Activated B cell treated with CpG ODN at 0.5 μM for 24 hours (primary cell): ENCODE measurements around the gene CD86. TPM values are rescaled to one million over a fixed set of nuclear protein-coding genes. Genes with fewer than 3 reads are reported as not detected.

ENCODE experiments used
- ATAC-seq: fragments of 200-7000 bp; cut with Tn5 transposase; one replicate; pipeline ENCODE4 v1.10.0; 2021; ENCODE audit warnings: low read depth, mild to moderate bottlenecking, moderate library complexity
- CTCF ChIA-PET: fragments of 350-600 bp; sonication (Branson Sonifier 250); formaldehyde crosslinking; loops from one replicate; lab custom pipeline; 2021; ENCODE audit warnings: antibody characterized with exemption; lab: Charles Lee
- POLR2A ChIA-PET: fragments of 350-600 bp; sonication (Branson Sonifier 250); formaldehyde crosslinking; loops from one replicate; lab custom pipeline; 2021; ENCODE audit warnings: antibody characterized with exemption; lab: Charles Lee
- DNase-seq: peaks from one replicate; pipeline ENCODE4 v3.0.0; 2022
- H3K27ac Mint-ChIP-seq: one replicate; pipeline ENCODE4 v1.8.0; 2020; ENCODE audit warnings: mixed read lengths
- H3K27me3 Mint-ChIP-seq: one replicate; pipeline ENCODE4 v1.8.0; 2021; ENCODE audit warnings: mixed read lengths
- H3K36me3 Mint-ChIP-seq: one replicate; pipeline ENCODE4 v1.8.0; 2021; ENCODE audit warnings: low read depth, mixed read lengths
- H3K4me1 Mint-ChIP-seq: one replicate; pipeline ENCODE4 v1.8.0; 2021; ENCODE audit warnings: mixed read lengths
- H3K4me3 Mint-ChIP-seq: one replicate; pipeline ENCODE4 v1.8.0; 2020; ENCODE audit warnings: mild to moderate bottlenecking, mixed read lengths
- H3K9me3 Mint-ChIP-seq: one replicate; pipeline ENCODE4 v1.8.0; 2020; ENCODE audit warnings: mixed read lengths
- intact Hi-C: fragments of 100-400 bp; cut with micrococcal nuclease; formaldehyde crosslinking; loops from one replicate; pipeline ENCODE4 v1.15.1; 2024
- total RNA-seq: library from RNA; stranded (reverse); gene quantifications from 2 replicates; pipeline ENCODE4 v1.2.3, GENCODE V29; 2022
- TF ChIP-seq, protein P1 (sequence below): fragments of 200-600 bp; IDR thresholded peaks from one replicate; pipeline ENCODE4 v1.8.0; 2022; ENCODE audit warnings: antibody characterized with exemption, mild to moderate bottlenecking

CD86 gene
- total RNA-seq, 1 donor from 2014 or later, result 31.7 TPM

DNA sequence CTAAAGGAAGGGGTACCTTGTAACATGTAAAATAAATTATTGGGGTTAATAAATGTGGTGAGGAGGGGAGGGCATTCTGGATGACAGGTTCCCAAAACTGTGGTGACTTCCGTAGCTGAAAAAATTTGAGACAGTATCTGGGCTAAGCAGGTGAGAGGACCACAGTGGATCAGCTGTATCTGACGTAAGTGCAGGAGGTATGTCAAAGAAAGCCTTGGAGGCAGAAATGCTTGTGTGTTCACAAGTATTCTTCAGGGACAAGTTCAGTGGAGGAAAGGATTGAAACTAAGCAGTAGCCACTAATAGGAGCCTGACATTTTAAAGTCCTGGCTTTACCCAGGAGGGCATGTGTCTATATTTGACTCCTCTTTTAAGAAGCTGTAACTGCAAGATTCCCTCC is 52.0 kb downstream of the CD86 start:
- H3K36me3 Mint-ChIP-seq, result peaks cover 57% of the 10 kb centered on the region
- H3K9me3 Mint-ChIP-seq, result no peaks in the 10 kb centered on the region
- peaks cover 38% of the 10 kb centered on the region for H3K4me1 Mint-ChIP-seq
- DNase-seq (no peak), ATAC-seq (no peak)
- CTCF ChIA-PET, result no interaction called here
- no peaks in the 10 kb centered on the region for H3K27me3 Mint-ChIP-seq
- H3K4me3 Mint-ChIP-seq, result no peak overlapping the region
- POLR2A ChIA-PET, result no interaction called here
- H3K27ac Mint-ChIP-seq, result no peak overlapping the region
- intact Hi-C loops, result loop anchor here (10.0 kb wide), 1 partner anchor 442 kb away; the partner anchor contains the start of gene HCLS1
- TF ChIP-seq, protein P1, sequence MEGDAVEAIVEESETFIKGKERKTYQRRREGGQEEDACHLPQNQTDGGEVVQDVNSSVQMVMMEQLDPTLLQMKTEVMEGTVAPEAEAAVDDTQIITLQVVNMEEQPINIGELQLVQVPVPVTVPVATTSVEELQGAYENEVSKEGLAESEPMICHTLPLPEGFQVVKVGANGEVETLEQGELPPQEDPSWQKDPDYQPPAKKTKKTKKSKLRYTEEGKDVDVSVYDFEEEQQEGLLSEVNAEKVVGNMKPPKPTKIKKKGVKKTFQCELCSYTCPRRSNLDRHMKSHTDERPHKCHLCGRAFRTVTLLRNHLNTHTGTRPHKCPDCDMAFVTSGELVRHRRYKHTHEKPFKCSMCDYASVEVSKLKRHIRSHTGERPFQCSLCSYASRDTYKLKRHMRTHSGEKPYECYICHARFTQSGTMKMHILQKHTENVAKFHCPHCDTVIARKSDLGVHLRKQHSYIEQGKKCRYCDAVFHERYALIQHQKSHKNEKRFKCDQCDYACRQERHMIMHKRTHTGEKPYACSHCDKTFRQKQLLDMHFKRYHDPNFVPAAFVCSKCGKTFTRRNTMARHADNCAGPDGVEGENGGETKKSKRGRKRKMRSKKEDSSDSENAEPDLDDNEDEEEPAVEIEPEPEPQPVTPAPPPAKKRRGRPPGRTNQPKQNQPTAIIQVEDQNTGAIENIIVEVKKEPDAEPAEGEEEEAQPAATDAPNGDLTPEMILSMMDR, result no peak

DNA sequence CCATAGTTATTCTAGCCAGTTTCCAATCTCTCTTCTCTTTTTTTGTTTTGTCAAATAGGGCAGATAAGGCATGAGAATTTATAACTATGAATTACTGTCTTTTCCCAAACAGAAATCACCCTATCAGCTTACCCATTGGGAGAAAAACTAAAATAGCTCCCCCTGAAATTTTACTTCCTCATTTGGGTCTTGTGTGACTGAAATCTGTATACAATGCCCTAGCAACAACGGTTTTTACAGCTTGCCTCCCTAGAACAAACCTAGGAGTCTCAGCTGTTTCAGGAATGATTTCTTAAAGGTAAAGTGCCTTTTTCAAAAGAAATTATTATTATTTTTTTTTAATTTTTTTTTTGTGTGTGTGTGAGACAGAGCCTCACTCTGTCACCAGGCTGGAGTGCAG is 56.8 kb downstream of the CD86 start:
- intact Hi-C loops, result loop anchor here (1.0 kb wide), 1 partner anchor 229 kb away; no protein-coding TSS in a partner anchor
- CTCF ChIA-PET, result interaction anchor here (0.6 to 2.4 kb wide), 7 partner anchors 10 to 565 kb away, joined by 3 to 12 read pairs (median 5); partner anchors contain the start of gene POLQ

GRCh38 chr3:122112754-122113153 is 57.6 kb downstream of the CD86 start:
- Mint-ChIP-seq H3K9me3 (no peaks in the 10 kb centered on the region), H3K27me3 (no peaks in the 10 kb centered on the region), H3K36me3 (peaks cover 55% of the 10 kb centered on the region), H3K4me3 (no peak overlapping the region), H3K4me1 (peaks cover 9% of the 10 kb centered on the region), H3K27ac (no peak overlapping the region)
- ATAC-seq (no peak), DNase-seq (no peak)
- intact Hi-C loops, result loop anchor here (1.0 kb wide), 1 partner anchor 229 kb away; no protein-coding TSS in a partner anchor
- TF ChIP-seq, protein P1, result no peak
- ChIA-PET POLR2A (no interaction called here), CTCF (interaction anchor here (1.3 to 2.3 kb wide), 2 partner anchors 164 to 230 kb away, joined by 3 to 6 read pairs; no protein-coding TSS in a partner anchor)

More for the DNA sequence above, 56.8 kb downstream of the CD86 start:
- Mint-ChIP-seq H3K36me3 (peaks cover 57% of the 10 kb centered on the region), H3K27me3 (no peaks in the 10 kb centered on the region), H3K4me3 (no peak overlapping the region), H3K4me1 (peaks cover 9% of the 10 kb centered on the region), H3K9me3 (no peaks in the 10 kb centered on the region), H3K27ac (no peak overlapping the region)
- POLR2A ChIA-PET, result interaction anchor here (1.1 kb wide), 1 partner anchor 57 kb away, joined by 3 read pairs; the partner anchor contains the start of gene CD86
- DNase-seq (no peak), ATAC-seq (no peak)
- TF ChIP-seq, protein P1, result no peak

GRCh38 chr3:122123850-122124249 is 68.7 kb downstream of the CD86 start:
- intact Hi-C loops, result no loop called here
- ChIA-PET CTCF (no interaction called here), POLR2A (no interaction called here)
- Mint-ChIP-seq H3K27me3 (no peaks in the 10 kb centered on the region), H3K36me3 (peaks cover 52% of the 10 kb centered on the region), H3K4me1 (no peaks in the 10 kb centered on the region), H3K4me3 (no peak overlapping the region), H3K27ac (no peak overlapping the region), H3K9me3 (peaks cover 16% of the 10 kb centered on the region)
- TF ChIP-seq, protein P1, result no peak
- ATAC-seq (no peak), DNase-seq (no peak)

- CTCF ChIA-PET, result no interaction called here
- Mint-ChIP-seq H3K27me3 (no peaks in the 10 kb centered on the region), H3K36me3 (no peaks in the 10 kb centered on the region), H3K4me3 (no peak overlapping the region), H3K4me1 (no peaks in the 10 kb centered on the region), H3K9me3 (no peaks in the 10 kb centered on the region), H3K27ac (no peak overlapping the region)
- DNase-seq, result no peak
- ATAC-seq, result no peak
- POLR2A ChIA-PET, result no interaction called here
- TF ChIP-seq, protein P1, result no peak
- intact Hi-C loops, result no loop called here
These were observed 77.9 kb downstream of the CD86 start for GRCh38 chr3:122132949-122133540.
